GM23338 (cell line): ENCODE data around the gene NDC1.

Experiments used
- CTCF ChIP-seq, 2 experiments: fragments of 200-600 bp in 1 of 2; sonication (generic) in 1 of 2; conservative IDR thresholded peaks; 2 replicates each; pipeline versions ENCODE4 v1.5.1 to v1.6.1; 2016 to 2017; ENCODE audit warnings: antibody characterized with exemption in 2 of 2, low read depth in 2 of 2, mild to moderate bottlenecking in 2 of 2, moderate library complexity in 1 of 2
- EZH2phosphoT487 ChIP-seq: fragments of 200-600 bp; sonication (generic); IDR thresholded peaks from one replicate; pipeline ENCODE4 v1.8.1; 2018; ENCODE audit warnings: antibody characterized with exemption; ENCODE audit not compliant: unreplicated experiment
- POLR2AphosphoS5 ChIP-seq: IDR thresholded peaks from 2 replicates; pipeline ENCODE4 v1.6.1; 2016; ENCODE audit warnings: antibody characterized with exemption, low read depth

DNA sequence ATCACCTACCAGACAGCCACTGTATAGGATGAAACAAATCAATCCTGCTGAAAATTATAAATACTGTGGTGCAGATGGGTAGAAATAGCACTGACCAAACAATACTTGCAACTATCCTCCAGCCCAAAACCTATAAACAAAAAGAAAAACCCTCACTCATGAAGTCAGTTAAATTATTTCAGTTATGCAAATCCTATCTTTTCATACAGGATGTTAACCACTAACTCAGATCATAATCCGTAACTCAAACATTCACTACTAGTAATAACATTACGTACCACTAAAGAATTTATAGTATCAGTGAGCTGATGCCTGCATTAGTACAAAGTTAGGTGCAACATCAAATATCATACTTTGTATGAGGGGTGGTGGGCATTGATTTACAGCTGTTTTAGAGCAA is 2.6 kb downstream of the NDC1 start:
- TF ChIP-seq EZH2phosphoT487 (no peak), CTCF (conservative IDR thresholded peaks at IDR 0.05; ENCODE audit: low read depth in 2 of 2) (no peak), POLR2AphosphoS5 (no peak)
